Measurements from ENCODE around the gene ZFP36L1.
A peak's percentile ranks its signal among the peaks of the same experiment; 100 is the strongest.

The ZFP36L1 gene, protein sequence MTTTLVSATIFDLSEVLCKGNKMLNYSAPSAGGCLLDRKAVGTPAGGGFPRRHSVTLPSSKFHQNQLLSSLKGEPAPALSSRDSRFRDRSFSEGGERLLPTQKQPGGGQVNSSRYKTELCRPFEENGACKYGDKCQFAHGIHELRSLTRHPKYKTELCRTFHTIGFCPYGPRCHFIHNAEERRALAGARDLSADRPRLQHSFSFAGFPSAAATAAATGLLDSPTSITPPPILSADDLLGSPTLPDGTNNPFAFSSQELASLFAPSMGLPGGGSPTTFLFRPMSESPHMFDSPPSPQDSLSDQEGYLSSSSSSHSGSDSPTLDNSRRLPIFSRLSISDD

DNA sequence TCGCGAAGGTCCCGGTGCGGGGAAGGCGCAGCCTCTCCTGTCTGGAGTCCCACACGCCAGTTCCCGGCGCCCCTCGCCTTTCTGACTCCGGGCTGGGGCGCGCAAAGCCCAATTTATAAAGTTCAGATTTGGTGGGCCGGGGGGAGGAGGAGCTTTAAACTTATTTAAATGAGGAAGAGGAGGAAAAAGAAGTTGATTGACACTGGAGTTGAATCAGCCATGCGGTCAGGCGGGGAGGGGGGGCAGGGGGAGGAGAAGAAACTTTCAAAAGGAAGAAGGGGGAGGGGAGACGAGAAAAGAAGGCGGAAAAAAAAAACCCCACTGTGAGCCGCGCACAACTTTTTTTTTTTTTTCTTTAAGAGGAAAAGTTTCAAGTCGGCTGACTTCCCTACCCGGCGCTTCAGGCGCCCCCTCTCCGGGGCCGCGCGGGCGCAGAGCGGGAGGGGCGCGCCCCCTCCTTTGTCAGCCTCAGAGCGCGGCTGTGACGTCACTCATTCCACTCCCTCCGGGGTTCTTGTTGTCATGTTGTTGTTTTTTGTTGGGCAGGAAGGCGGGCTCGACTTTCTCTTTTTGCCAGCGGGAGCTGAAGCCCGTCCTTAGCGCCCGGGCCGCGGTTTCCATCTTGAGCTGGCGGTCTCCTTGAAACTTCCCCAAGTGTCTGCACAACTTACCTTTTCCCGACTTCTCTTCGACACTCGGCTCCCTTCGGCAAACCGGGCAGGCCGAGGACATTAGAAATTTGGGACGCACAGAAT lies at the start of gene ZFP36L1:
ZFP36L1 (minus strand) TSS at position 89 of the 755 bp plus-strand sequence. CDS start 129 bp downstream, outside the sequence.
- peak; percentile 92 for DNase-seq

DNA sequence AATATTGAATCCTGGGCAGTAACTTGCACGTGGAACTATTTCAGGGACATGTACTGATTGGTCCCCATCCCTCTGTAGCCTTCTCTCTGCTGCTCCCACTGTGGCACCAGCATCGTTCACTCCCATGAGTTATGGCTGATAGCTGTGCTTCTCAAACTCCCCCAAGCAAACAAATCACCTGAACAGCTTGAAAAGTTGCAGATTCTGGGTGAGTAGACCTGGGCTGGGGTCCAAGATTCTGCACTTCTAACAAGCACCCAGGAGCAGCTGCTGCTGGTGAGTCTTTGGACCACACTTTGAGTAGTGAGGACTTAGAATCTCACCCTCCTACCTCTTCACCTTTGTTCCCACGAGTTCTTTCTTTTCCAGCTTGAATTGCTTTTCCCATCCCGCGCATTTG lies 49.4 kb upstream of the ZFP36L1 start:
- DNase-seq, result no peak

DNA sequence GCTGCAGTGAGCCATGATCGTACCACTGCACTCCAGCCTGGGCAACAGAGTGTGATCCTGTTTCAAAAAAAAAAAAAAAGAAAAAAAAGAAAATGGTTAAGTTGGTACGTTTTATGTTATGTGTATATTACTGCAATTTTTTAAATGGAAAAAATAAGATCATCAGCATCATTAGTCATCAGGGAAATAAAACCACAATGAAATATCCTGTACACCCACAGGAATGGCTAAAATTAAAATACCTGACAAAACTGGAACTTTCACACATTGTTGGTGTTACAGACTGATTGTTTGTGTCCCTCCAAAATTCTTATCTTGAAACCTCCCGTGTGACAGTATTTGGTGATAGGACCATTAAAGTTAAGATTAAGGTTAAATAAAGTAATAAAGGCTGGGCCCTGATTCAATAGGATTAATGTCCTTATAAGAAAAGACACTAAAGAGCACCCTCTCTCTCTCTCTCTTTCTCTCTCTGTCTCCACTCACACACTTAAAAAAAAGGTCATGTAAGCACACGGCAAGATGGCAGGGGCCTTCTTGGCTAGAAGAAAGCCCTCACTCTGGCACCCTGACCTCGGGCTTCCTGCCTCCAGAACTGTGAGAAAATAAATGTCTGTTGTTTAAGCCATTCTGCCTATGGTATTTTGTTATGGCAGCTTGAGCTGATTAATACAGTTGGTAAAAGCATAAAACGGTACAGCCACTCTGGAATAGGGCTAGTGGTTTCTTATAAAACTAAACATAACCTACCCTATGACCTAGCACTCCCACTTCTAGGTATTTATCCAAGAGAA lies 48.3 kb upstream of the ZFP36L1 start:
- DNase-seq, result no peak

DNA sequence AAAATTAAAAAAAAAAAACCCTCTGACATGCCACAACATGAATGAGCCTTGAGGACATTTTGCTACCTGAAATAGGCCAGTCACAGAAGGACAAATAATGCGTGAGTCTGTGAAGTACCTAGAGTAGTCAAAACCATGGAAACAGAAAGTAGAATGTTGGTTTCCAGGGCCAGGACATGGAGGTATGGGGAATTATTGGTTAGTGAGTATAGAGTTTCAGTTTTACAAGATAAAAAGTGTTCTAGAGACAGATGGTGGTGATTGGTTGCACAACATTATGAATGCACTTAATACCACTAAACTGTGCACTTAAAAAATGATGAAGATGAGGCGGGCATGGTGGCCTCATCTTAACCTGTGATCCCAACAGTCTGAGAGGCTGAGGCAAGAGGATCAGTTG lies 47.6 kb upstream of the ZFP36L1 start:
- DNase-seq, result no peak

DNA sequence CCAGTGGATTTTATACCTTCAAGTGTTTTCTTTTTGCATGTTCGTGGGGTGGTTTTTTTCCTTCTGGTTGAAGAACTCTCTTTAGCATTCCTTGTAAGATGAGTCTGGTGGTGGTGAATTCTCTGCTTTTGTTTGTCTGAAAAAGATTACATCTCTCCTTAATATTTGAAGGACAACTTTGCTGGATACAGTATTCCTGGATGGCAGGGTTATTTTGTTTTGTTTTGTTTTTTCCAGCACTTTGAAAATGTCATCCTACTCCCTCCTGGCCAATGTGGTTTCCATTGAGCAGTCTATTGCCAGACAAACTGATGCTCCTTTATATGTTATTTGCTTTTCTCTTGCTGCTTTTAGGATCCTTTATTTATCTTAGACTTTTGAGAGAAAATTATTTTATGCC lies 43.2 kb upstream of the ZFP36L1 start:
- no peak for DNase-seq

DNA sequence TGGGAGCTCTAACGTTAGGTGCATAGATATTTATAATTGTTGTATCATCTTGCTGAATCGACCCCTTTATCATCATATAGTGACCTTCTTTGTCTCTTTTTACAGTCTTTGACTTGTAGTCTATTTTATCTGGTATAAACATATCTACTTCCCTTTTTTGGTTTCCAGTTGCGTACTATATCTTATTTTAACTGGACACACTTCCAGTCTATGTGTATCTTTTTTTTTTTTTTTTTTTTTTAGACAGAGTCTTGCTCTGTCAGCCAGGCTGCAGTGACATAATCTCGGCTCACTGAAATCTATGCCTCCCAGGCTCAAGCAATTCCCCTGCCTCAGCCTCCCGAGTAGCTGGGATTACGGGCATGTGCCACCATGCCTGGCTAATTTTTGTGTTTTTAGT lies 41.9 kb upstream of the ZFP36L1 start:
- no peak for DNase-seq

DNA sequence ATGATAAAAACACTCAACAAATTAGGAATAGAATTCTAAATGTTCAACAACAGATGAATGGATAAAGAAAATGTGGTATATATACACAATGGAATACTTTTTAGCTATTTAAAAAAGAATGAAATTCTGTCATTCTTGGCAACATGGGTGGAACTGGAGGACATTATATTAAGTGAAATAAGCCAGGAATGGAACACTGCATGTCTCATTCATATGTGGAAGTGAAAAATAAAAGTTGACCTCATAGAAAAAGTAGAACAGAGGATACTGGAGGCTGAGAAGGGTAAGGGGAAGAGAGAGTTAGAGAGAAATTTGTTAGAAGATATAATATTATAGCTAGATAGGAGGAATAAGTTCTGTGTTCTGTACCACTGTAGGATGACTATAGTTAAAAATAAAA lies 35.8 kb upstream of the ZFP36L1 start:
- DNase-seq, result no peak

DNA sequence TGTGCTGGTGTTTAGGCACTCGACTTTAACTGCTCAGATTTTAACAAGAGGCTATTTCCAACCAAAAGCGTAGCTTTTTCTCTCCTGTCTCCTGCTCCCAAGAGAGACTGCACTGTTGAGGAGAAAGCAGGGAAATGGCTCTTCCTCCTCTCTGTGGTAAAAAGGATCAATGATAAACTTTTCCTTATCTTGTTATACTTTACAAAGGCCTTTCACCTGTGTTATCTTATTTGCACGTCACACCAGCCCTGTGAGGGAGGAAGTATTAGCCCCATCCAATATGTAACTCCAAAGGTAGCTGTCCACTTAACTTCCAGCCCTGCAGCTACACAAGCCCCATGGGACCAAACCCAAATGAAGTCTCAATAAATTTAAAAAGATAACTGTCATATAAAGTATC lies 32.9 kb upstream of the ZFP36L1 start:
- no peak for DNase-seq

DNA sequence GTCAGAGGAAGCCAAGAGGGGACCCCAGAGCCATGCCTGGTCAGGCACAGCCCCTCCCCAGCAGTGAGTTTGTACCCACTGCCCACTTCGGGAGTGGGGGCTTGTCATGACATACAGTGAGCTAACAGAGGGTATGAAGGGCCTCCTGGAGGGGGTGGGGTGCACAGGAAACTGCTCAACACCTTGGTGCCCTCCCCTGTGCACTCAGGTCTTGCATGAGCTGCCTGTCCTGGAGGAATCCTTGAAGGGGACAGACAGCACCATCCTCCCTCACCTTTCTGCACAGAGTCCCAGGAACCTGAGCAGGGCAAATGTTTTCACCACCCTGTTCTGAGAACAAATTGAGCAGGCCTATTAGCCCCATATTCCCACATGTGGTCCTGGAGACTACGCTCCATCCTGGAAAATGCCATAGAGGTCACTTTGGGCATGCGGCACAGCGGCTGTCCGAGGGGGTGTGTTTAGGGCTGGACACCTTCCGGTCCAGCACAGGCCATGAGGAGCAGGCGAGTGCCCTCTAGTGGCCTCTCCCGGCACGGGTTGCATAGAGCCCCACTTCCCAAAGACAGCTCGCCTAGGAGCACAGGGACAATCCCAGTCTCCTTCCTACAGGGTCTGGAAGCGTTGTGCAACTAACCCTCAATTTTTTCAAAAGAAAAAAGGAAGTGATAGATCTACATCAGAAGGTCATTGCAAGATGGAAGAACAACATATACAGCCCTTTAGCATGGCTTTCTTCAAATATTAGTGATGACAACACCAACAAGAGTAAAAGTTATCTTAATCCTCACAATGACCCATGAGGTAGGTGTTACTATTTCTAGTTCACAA lies 31.9 kb upstream of the ZFP36L1 start:
- no peak for DNase-seq

DNA sequence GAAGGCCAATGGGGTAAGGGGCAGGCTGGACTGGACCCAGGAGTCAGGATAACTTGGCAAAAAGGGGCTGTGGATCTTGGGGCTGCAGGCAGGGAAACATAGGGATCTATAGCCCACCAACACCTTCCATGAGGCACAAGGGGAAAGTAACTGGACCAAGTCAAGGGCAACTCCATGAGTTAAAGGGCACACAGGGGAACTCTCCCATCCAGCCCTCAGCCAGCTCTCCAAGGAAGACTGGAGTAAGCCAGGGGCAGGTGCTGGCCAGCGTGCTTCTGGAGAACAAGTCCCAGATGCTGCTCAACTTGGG lies 31.3 kb upstream of the ZFP36L1 start:
- DNase-seq, result no peak

DNA sequence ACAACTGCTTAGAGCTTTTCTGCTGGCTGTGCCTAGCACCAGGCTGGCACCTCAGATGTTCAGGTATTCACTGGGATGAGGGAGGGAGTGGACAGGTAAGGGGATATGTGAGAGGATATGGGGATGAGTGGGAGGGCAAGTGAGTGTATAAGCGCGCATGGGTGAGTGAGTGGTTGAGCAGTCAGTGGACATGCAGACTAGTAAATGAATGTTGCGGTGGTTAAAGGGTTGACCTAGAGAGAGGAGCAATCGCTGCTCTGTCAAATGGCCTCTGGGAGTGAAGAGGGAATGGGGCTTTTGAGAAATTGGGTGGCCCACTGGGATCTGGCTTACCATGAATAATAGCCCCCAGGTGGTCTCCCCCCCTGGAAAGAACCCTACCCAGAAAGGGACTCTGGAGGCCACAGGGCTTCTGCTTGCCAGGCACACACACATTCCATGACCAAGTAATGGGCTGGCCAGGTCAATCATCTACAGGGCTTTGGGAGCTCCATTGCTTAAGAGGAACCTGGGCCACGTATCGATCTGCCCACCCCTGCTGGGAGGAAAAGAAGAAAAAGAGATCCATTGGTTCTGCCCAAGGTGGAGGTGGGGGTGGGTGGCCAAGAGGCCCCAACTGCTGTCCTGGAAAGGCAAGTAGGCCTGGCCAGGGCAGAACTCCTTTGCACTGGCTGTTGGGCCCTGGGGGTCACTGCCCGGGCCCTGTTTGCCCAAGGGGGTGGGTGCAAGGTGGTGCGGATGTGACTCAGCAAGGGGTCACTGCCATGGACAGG lies 30.8 kb upstream of the ZFP36L1 start:
- no peak for DNase-seq

DNA sequence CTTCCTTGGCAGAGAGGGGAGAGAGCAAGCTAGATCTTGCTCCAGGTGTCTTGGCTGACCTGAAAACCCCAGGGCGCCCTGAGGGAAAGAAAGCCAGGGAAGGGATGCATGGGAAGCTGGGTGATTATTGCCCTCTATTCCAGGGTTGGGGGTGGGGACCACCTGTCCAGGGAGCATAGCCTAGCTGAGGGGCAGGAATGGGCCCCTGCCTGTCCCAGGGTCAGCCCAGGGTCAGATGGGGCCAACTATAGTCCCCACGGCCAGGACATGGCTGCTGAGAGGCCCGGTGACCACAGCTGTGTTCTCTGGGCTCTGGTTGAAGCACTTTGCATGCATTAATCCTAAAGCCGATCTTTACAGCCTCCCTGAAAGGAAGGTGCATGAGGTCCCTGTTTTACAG lies 30.1 kb upstream of the ZFP36L1 start:
- no peak for DNase-seq

DNA sequence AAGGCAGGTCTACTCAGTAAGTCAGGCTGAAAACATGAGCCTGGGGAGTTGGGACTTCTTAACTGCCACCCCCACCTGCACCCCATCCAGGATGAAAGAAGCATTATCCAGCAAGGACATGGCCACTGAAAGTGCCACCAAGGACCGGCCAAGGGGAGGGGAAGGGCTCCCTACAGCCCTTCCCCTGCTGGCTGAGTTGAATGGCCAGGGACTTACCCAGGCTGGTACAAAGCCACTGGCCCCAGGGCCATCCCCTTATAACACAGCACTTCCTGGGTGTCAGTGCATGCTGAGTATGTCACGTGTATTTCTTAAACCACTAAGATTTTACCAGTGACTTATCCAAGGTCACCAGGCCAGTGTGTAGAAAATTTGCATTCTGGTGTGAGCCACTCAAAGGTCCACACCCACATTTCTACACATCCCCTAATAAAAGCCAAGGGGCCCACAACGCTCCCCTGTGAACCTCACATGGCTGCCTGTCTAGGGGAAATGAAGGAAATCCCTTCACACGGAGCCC lies 29.3 kb upstream of the ZFP36L1 start:
- no peak for DNase-seq

DNA sequence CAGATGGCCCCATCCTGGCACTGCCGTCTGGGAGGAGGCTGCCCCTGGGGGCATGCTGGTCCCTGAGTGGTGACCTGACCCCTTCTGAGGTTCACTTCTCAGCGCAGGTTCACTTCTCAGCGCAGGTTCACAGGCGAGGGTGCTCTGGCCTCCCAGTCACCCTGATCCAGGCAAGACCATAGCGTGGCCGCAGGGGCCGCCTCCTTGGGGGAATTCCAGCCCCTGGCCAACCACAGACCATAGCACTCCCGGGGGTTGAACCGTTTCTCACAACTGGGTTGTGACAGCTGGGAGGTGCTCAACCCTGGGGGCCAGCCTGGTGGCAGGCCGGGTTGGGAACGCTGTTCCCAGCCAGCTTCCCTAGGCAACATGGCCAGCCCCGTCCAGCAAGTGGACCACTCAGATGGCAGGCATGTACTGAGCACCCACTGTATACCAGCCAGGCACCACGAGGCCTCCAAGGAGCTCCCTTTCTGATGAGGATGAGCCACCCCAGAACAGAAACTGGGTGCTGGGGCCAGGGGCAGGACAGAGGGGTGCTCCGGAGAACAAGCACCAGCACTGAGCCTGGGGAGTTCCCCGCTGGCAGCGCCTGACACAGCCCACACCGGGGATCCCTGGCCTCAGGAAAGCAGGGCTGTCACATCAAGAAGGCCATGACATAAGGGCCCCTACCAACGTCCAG lies 28.3 kb upstream of the ZFP36L1 start:
- no peak for DNase-seq

DNA sequence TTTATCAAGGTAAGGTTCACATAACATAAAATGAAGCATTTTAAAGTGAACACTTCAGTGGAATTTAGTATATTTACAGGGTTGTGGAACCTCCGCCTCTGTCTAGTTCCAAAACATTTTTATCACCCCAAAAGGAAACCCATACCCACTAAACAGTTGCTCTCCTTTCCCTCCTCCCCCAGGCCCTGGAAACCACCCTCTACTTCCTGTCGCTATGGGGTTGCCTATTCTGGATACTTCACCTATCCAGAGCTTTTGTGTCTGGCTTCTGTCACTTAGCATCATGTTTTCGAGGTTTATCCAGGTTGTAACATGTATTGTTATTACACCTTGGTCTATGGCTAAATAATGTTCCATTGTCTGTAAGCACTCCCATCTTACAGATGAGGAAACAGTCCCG lies 27.7 kb upstream of the ZFP36L1 start:
- no peak for DNase-seq

DNA sequence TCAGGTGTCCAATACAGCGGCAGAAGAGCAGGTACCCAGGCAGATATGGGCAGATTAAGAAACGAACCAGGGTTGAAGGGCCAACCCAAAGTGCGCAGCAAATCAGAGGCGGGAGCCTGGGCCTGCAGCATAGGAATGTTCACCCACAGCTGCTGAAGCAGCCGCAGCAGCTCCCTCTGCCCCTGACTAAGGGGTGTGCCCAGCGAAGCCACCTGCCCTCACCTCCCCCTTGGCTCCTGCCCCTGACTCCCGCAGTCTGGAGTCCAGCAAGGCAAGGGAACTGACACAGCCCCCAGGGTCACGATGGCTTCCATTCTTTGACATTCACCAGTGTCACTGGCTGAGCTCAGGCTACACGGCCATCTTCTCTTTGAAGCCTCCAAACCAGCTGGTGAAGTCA lies 27.3 kb upstream of the ZFP36L1 start:
- no peak for DNase-seq

DNA sequence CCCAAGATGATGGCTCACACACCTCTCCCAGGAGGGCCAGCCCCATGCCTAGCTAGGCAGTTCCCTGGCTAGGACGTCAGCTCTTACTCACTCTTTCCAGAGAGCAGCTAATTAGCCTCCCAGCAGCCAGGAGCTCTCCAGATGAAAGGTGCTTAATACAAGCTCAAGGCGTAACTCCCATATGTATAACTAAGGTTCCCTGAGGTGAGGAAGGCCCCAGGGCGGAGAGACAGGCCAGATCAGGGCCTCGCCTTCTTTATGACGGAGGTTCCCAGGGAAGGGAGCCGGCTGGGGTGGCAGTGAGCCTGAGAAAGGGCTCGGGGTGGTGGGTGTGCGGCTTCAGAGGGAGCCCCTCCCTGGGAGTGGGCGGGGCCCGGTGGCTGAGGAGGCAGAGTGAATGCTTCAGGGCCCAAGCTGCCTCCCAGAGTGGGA lies 26.4 kb upstream of the ZFP36L1 start:
- DNase-seq, result no peak

DNA sequence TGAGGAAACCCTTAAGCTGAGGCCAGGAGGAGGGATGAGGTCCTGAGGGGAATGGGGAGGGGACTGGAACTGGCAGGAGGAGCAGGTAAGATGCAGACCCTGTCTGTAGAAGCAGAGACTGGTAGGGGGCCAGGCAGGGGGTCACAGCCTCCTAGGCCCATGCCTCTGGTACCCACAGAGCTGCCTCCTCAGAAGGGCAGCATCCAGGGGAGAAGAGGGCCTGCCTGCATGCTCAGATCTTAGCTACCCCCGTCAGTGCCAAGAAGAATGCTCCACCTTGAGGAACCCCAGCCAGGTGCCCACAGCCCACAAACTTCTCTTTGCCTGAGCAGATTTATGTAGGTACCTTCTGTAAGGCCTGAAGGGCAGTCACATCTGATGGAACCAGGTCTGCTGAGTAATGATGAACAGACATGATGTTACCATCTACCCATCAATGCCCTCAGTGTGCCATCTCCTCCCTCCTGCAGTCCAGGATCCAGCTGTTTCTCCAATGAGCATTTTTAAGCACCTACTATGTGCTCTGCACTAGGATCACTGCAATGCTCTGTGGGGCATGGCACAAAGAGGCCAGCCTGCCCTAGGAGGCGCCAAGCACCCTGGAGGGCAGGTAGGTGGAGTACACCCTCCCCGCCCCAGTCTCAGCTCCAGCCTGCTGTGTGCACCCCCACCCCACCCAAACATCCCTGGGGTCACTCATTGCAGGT lies 24.8 kb upstream of the ZFP36L1 start:
- DNase-seq, result no peak

DNA sequence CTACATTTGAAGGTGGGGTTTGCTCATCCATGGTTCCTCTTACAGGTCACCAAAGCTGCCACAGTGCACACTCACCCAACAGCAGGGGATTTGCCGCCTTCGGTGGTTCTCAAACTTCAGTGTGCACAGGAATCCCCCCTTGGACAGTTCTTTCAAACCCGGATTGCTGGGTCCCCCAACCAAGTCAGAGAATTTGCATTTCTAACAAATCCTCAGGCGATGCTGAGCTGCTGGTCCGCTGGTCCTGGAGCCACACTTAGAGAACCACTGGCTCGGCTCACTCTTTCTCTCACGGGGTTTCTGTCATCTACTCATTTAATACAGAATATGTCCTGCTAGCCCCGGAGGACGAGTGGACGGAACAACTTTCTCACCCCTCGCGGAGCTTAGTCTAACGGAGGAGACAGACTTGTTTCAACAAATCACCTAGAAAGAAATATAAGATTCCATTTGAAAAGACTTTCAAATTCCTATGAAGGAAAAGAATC lies 24.1 kb upstream of the ZFP36L1 start:
- DNase-seq, result no peak

DNA sequence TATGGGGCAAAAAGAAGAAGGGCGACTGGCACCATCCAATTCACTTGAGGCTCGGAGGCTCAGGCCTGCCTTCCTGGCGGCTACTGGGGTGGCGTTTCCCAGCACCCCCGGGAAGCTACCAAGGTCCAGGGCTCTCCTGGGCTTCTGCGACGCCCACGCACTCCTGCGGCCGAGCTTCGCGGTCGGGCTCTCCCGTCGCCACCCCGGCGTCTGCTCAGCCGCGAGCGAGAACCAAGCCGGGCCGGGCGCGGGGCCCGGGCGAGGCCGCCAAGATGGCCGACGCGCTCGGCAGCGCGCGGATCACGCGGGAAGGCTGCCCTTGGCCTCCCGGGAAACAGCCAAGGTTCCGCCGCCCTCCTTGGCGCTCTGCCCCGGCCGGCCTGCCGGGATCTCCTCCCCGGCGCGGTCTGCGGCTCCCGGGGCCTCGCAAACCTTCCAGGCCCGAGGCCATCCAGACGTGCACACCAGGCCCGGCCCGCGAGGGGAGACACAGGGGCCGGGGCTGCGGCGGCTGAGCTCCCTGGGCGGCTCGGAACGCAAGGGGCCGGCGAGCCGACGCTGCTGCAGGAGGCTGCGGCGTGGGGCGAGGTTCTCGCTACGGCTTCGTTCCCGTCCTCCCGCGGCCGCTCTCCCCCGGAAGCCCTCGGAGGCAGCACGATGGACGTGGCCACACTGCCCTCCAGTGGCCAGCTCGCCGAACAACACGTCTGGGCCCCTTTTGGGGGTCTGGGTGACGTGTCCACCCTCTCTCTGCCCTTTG lies 23.5 kb upstream of the ZFP36L1 start:
- DNase-seq, result peak; percentile 90
